ENCODE results near the gene PROZ. TPM values are rescaled to one million over a fixed set of nuclear protein-coding genes. Genes with fewer than 3 reads are reported as not detected.
"Not testable (repeated sequence)": the region's sequence is repeated elsewhere in the genome, so short reads cannot be mapped to it uniquely, and the experiment has no call there.

Gene PROZ
- total and polyA plus RNA-seq, 2 donors (not counting 1 experiment from before 2014, with no cell fraction given), result not detected

- Histone ChIP-seq H3K4me3 (replicated peaks in 1 of 4; ENCODE audit: control extremely low read depth in 1 of 4, insufficient read depth in 1 of 4, low read depth in 3 of 4, low read length in 4 of 4) (no peak overlapping the region), H3K79me2 (ENCODE audit: control insufficient read depth, insufficient read depth, low read length) (no peaks in the 10 kb centered on the region), H3K9ac (ENCODE audit: insufficient read depth, low read length) (no peak overlapping the region), H3K27ac (ENCODE audit: insufficient read depth, low read length) (no peak overlapping the region), H2AFZ (ENCODE audit: low read length) (no peak overlapping the region), H3K36me3 (ENCODE audit: control insufficient read depth, insufficient read depth, low read length) (no peaks in the 10 kb centered on the region), H3K9me3 (ENCODE audit: control insufficient read depth, insufficient read depth, low read depth, low read length) (no peaks in the 10 kb centered on the region), H3K4me1 (ENCODE audit: control insufficient read depth, extremely low read depth, insufficient read depth, low read length) (peaks cover 2% of the 10 kb centered on the region), H4K20me1 (ENCODE audit: control insufficient read depth, extremely low read depth, insufficient read depth, low read length) (no peaks in the 10 kb centered on the region), H3K27me3 (ENCODE audit: control insufficient read depth, insufficient read depth, low read length) (no peaks in the 10 kb centered on the region), H3K4me2 (ENCODE audit: extremely low read depth, insufficient read depth, low read length) (no peak overlapping the region)
- TF ChIP-seq EZH2 (IDR thresholded peaks at IDR 0.05; ENCODE audit: low read length, missing control alignments), result no peak
- TF ChIP-seq, protein P1, sequence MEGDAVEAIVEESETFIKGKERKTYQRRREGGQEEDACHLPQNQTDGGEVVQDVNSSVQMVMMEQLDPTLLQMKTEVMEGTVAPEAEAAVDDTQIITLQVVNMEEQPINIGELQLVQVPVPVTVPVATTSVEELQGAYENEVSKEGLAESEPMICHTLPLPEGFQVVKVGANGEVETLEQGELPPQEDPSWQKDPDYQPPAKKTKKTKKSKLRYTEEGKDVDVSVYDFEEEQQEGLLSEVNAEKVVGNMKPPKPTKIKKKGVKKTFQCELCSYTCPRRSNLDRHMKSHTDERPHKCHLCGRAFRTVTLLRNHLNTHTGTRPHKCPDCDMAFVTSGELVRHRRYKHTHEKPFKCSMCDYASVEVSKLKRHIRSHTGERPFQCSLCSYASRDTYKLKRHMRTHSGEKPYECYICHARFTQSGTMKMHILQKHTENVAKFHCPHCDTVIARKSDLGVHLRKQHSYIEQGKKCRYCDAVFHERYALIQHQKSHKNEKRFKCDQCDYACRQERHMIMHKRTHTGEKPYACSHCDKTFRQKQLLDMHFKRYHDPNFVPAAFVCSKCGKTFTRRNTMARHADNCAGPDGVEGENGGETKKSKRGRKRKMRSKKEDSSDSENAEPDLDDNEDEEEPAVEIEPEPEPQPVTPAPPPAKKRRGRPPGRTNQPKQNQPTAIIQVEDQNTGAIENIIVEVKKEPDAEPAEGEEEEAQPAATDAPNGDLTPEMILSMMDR (conservative IDR thresholded peaks at IDR 0.05 in 1 of 2, IDR thresholded peaks at IDR 0.05 in 1 of 2; ENCODE audit: low read depth in 1 of 2, low read length in 2 of 2), result no peak
- DNase-seq (ENCODE audit: low read depth in 2 of 2), result no peak
These were observed 2.5 kb downstream of the PROZ start for GRCh38 chr13:113160983-113161382.

DNA sequence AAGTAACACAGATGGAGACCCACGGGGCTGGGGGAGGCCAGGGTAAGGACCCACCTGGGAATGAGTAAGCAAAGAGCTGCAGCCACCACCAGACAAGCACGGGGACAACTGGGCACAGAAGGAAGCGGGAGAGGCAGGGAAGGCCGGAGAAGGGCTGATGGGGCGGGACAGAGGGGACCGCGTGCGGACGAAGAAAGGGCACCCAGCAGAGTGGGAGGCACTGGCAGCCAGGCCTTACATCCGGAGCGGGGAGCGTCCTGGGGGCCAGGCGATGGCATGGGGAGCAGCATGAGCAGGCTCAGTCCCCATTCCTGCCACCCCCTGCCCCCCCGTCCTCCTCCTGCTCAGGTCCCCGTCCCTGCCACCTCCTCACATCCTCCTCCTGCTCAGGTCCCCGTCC is 3.0 kb downstream of the PROZ start:
- Histone ChIP-seq H3K27ac (ENCODE audit: insufficient read depth, low read length) (no peak overlapping the region), H3K79me2 (ENCODE audit: control insufficient read depth, insufficient read depth, low read length) (no peaks in the 10 kb centered on the region), H3K4me2 (ENCODE audit: extremely low read depth, insufficient read depth, low read length) (no peak overlapping the region), H3K9ac (ENCODE audit: insufficient read depth, low read length) (no peak overlapping the region), H3K27me3 (ENCODE audit: control insufficient read depth, insufficient read depth, low read length) (no peaks in the 10 kb centered on the region), H3K36me3 (ENCODE audit: control insufficient read depth, insufficient read depth, low read length) (no peaks in the 10 kb centered on the region), H3K9me3 (ENCODE audit: control insufficient read depth, insufficient read depth, low read depth, low read length) (no peaks in the 10 kb centered on the region), H2AFZ (ENCODE audit: low read length) (no peak overlapping the region), H3K4me3 (replicated peaks in 1 of 4; ENCODE audit: control extremely low read depth in 1 of 4, insufficient read depth in 1 of 4, low read depth in 3 of 4, low read length in 4 of 4) (no peak overlapping the region), H3K4me1 (ENCODE audit: control insufficient read depth, extremely low read depth, insufficient read depth, low read length) (peaks cover 2% of the 10 kb centered on the region), H4K20me1 (ENCODE audit: control insufficient read depth, extremely low read depth, insufficient read depth, low read length) (no peaks in the 10 kb centered on the region)
- no peak for DNase-seq (ENCODE audit: low read depth in 2 of 2)
- TF ChIP-seq EZH2 (IDR thresholded peaks at IDR 0.05; ENCODE audit: low read length, missing control alignments), result no peak
- TF ChIP-seq, protein P1 (conservative IDR thresholded peaks at IDR 0.05 in 1 of 2, IDR thresholded peaks at IDR 0.05 in 1 of 2; ENCODE audit: low read depth in 1 of 2, low read length in 2 of 2), result no peak

GRCh38 chr13:113161975-113162374 is 3.5 kb downstream of the PROZ start:
- not testable (repeated sequence) for H3K27me3 ChIP-seq (ENCODE audit: control insufficient read depth, insufficient read depth, low read length); H3K36me3 ChIP-seq (ENCODE audit: control insufficient read depth, insufficient read depth, low read length); H3K4me2 ChIP-seq (ENCODE audit: extremely low read depth, insufficient read depth, low read length); H3K9me3 ChIP-seq (ENCODE audit: control insufficient read depth, insufficient read depth, low read depth, low read length); DNase-seq (ENCODE audit: low read depth in 2 of 2); H3K4me1 ChIP-seq (ENCODE audit: control insufficient read depth, extremely low read depth, insufficient read depth, low read length); H3K27ac ChIP-seq (ENCODE audit: insufficient read depth, low read length); H4K20me1 ChIP-seq (ENCODE audit: control insufficient read depth, extremely low read depth, insufficient read depth, low read length); H2AFZ ChIP-seq (ENCODE audit: low read length); H3K9ac ChIP-seq (ENCODE audit: insufficient read depth, low read length); H3K4me3 ChIP-seq (replicated peaks in 1 of 4; ENCODE audit: control extremely low read depth in 1 of 4, insufficient read depth in 1 of 4, low read depth in 3 of 4, low read length in 4 of 4); H3K79me2 ChIP-seq (ENCODE audit: control insufficient read depth, insufficient read depth, low read length)
